ENCODE measurements around the gene ACTL7B. TPM values are rescaled to one million over a fixed set of nuclear protein-coding genes. Genes with fewer than 3 reads are reported as not detected.
"Not testable (repeated sequence)": the region's sequence is repeated elsewhere in the genome, so short reads cannot be mapped to it uniquely, and the experiment has no call there.

Gene ACTL7B
- total and polyA plus RNA-seq, 7 experiments from 2014 or later, result 0.10 to 0.29 TPM; not detected in 5

DNA sequence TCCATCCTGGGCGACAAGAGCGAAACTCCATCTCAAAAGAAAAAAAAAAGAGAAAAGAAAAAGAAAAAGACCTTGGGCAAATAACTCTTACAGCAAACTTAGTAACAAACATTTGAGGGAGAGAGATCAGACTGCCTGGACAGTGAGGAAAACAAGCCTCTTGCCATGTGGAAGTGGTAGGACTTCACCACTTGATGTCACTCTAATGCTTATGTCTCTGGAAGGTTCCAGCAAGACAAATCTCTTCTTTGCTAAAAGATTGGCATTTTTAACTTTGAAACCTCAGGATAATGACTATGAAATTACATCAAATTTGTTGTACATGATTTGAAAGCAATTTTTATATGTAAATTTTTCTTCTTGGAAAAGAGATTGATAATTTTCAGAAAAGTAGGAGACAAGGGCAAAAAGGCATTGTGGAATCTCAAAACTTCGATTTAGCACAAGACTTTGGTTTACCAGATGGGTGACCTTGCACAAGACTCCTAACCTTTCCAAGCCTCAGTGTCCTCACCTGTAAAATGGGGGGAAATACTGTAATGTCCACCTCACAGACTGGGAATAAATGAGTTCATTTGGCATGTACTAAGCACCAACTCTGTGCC lies 5.4 kb downstream of the ACTL7B start:
- no peaks in the 10 kb centered on the region for H3K36me3 Mint-ChIP-seq
- H3K27me3 ChIP-seq (ENCODE audit: control insufficient read depth in 2 of 2, insufficient read depth in 2 of 2, low read length in 2 of 2), result no peaks in the 10 kb centered on the region
- ChIA-PET POLR2A (no interaction called here), CTCF (no interaction called here)
- H3K9me3 ChIP-seq (ENCODE audit: control insufficient read depth in 2 of 3, low read length in 3 of 3), result no peaks in the 10 kb centered on the region
- peaks cover 0 to 1% (median 0%) of the 10 kb centered on the region in 7 donors for H3K4me1 Mint-ChIP-seq
- H3K27ac ChIP-seq (ENCODE audit: low read depth, low read length), result no peak overlapping the region
- no peaks in the 10 kb centered on the region for H3K9me3 Mint-ChIP-seq
- ATAC-seq (no peak), DNase-seq (no peak)
- H3K4me3 Mint-ChIP-seq, result no peak overlapping the region
- H3K36me3 ChIP-seq (ENCODE audit: control insufficient read depth in 2 of 3, insufficient read depth in 3 of 3, low read length in 3 of 3), result no peaks in the 10 kb centered on the region
- no peaks in the 10 kb centered on the region for H3K4me1 ChIP-seq (ENCODE audit: control insufficient read depth in 2 of 2, insufficient read depth in 2 of 2, low read length in 2 of 2)
- no peak overlapping the region for H3K4me3 ChIP-seq (ENCODE audit: low read length)
- intact Hi-C loops (cut with micrococcal nuclease), result loop anchor here in 1 of 2 donors (5.0 kb wide), 1 partner anchor 102 kb away; no protein-coding TSS in a partner anchor
- no peak overlapping the region for H3K27ac Mint-ChIP-seq
- peaks cover 0 to 8% (median 6%) of the 10 kb centered on the region in 5 donors for H3K27me3 Mint-ChIP-seq

DNA sequence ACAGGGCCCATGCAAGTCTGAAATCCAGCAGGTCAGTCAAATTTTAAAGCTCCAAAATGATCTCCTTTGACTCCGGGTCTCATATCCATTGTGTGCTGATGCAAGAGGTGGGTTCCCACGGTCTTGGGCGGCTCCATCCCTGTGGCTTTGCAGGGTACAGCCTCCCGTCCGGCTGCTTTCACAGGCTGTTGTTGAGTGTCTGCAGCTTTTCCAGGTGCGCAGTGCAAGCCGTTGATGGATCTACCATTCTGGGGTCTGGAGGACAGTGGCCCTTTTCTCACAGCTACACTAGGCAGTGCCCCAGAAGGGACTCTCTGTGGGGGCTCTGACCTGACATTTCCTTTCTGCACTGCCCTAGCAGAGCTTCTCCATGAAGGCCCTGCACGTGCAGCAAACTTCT lies 7.5 kb downstream of the ACTL7B start:
- CTCF ChIA-PET, result not testable (repeated sequence)

DNA sequence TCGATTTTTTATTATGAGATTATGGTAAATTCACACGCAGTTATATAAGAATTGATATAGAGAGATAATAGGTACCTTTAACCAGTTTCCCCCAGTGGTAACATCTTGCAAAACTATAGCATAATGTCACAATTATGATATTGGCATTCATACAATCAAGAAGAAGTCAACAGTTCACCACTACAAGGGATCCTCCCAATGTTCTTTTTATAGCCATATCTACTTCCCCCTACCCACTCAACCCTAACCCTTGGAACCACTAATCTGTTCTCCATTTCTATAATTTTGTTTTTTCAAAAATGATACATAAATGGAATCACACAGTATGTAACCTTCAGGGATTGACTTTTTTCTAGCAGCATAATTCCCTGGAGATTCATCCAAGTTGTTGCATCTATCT lies 9.8 kb downstream of the ACTL7B start:
- Mint-ChIP-seq H3K27ac (no peak overlapping the region), H3K27me3 (peaks cover 0 to 2% (median 0%) of the 10 kb centered on the region in 5 donors), H3K4me3 (no peak overlapping the region), H3K36me3 (no peaks in the 10 kb centered on the region), H3K9me3 (no peaks in the 10 kb centered on the region), H3K4me1 (peaks cover 10 to 15% (median 10%) of the 10 kb centered on the region in 7 donors)
- intact Hi-C loops (cut with micrococcal nuclease), result no loop called here
- H3K4me3 ChIP-seq (ENCODE audit: low read length), result no peak overlapping the region
- H3K27ac ChIP-seq (ENCODE audit: low read depth, low read length), result no peak overlapping the region
- CTCF ChIA-PET, result no interaction called here
- no peaks in the 10 kb centered on the region for H3K4me1 ChIP-seq (ENCODE audit: control insufficient read depth in 2 of 2, insufficient read depth in 2 of 2, low read length in 2 of 2)
- H3K36me3 ChIP-seq (ENCODE audit: control insufficient read depth in 2 of 3, insufficient read depth in 3 of 3, low read length in 3 of 3), result no peaks in the 10 kb centered on the region
- H3K9me3 ChIP-seq (ENCODE audit: control insufficient read depth in 2 of 3, low read length in 3 of 3), result no peaks in the 10 kb centered on the region
- POLR2A ChIA-PET, result no interaction called here
- DNase-seq (no peak), ATAC-seq (no peak)
- H3K27me3 ChIP-seq (ENCODE audit: control insufficient read depth in 2 of 2, insufficient read depth in 2 of 2, low read length in 2 of 2), result no peaks in the 10 kb centered on the region

More for the DNA sequence above, 7.5 kb downstream of the ACTL7B start:
- H3K4me1 Mint-ChIP-seq; H3K27ac ChIP-seq (ENCODE audit: low read depth, low read length); H3K27ac Mint-ChIP-seq; H3K9me3 Mint-ChIP-seq; intact Hi-C loops (cut with micrococcal nuclease); POLR2A ChIA-PET; H3K4me1 ChIP-seq (ENCODE audit: control insufficient read depth in 2 of 2, insufficient read depth in 2 of 2, low read length in 2 of 2); H3K36me3 Mint-ChIP-seq; H3K27me3 ChIP-seq (ENCODE audit: control insufficient read depth in 2 of 2, insufficient read depth in 2 of 2, low read length in 2 of 2); ATAC-seq; H3K27me3 Mint-ChIP-seq; H3K4me3 ChIP-seq (ENCODE audit: low read length); H3K9me3 ChIP-seq (ENCODE audit: control insufficient read depth in 2 of 3, low read length in 3 of 3); H3K36me3 ChIP-seq (ENCODE audit: control insufficient read depth in 2 of 3, insufficient read depth in 3 of 3, low read length in 3 of 3); DNase-seq; H3K4me3 Mint-ChIP-seq: not testable (repeated sequence)

DNA sequence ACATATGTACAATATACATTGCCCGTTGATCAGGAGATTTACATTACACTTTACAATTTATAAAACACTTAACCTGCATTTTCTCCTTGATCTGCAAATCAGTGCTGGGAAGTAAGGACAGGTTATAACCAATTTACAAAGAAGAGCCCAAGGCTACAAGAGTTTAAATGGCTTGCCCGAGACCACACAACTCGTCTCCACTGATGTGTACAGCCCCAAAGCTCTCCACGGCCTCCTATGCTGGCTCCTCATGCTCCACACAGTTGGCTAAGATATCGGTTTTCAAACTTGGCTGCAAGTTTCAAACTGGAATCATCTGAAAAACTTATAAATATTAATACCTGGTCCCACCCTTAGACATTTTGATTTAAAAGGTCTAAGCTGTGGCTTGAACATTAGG lies 10.3 kb downstream of the ACTL7B start:
- ChIA-PET POLR2A (no interaction called here), CTCF (no interaction called here)
- peaks cover 0 to 2% (median 0%) of the 10 kb centered on the region in 5 donors for H3K27me3 Mint-ChIP-seq
- H3K36me3 Mint-ChIP-seq, result no peaks in the 10 kb centered on the region
- ATAC-seq (no peak), DNase-seq (no peak)
- Histone ChIP-seq H3K27ac (ENCODE audit: low read depth, low read length) (no peak overlapping the region), H3K4me3 (ENCODE audit: low read length) (no peak overlapping the region), H3K27me3 (ENCODE audit: control insufficient read depth in 2 of 2, insufficient read depth in 2 of 2, low read length in 2 of 2) (no peaks in the 10 kb centered on the region), H3K4me1 (ENCODE audit: control insufficient read depth in 2 of 2, insufficient read depth in 2 of 2, low read length in 2 of 2) (no peaks in the 10 kb centered on the region), H3K9me3 (ENCODE audit: control insufficient read depth in 2 of 3, low read length in 3 of 3) (no peaks in the 10 kb centered on the region), H3K36me3 (ENCODE audit: control insufficient read depth in 2 of 3, insufficient read depth in 3 of 3, low read length in 3 of 3) (no peaks in the 10 kb centered on the region)
- intact Hi-C loops (cut with micrococcal nuclease), result no loop called here
- H3K27ac Mint-ChIP-seq, result no peak overlapping the region
- no peaks in the 10 kb centered on the region for H3K9me3 Mint-ChIP-seq
- peaks cover 10 to 15% (median 10%) of the 10 kb centered on the region in 7 donors for H3K4me1 Mint-ChIP-seq
- H3K4me3 Mint-ChIP-seq, result no peak overlapping the region

DNA sequence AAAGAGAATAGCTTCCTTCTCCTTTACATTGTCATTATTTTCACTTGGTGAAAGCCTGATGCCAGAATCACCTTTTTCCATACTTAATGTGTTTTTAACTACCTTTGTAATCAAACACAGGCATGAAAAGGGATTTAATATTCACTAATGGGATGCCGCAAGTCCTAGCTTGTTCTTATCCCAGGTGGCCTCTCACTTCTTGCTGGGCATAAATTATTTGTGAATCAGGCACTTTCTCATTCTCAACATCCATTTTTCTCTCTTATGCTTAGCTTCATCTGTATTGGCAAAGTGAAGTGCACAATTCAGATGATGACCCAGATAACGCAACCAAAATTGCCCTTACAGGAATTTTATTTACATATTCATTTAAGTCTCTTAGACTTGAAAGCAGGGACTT lies 10.9 kb downstream of the ACTL7B start:
- Mint-ChIP-seq H3K9me3 (no peaks in the 10 kb centered on the region), H3K27ac (no peak overlapping the region), H3K36me3 (no peaks in the 10 kb centered on the region), H3K4me3 (no peak overlapping the region), H3K27me3 (no peaks in the 10 kb centered on the region), H3K4me1 (peaks cover 10 to 15% (median 10%) of the 10 kb centered on the region in 7 donors)
- intact Hi-C loops (cut with micrococcal nuclease), result no loop called here
- ATAC-seq (no peak), DNase-seq (no peak)
- Histone ChIP-seq H3K9me3 (ENCODE audit: control insufficient read depth in 2 of 3, low read length in 3 of 3) (no peaks in the 10 kb centered on the region), H3K36me3 (ENCODE audit: control insufficient read depth in 2 of 3, insufficient read depth in 3 of 3, low read length in 3 of 3) (no peaks in the 10 kb centered on the region), H3K4me1 (ENCODE audit: control insufficient read depth in 2 of 2, insufficient read depth in 2 of 2, low read length in 2 of 2) (no peaks in the 10 kb centered on the region), H3K4me3 (ENCODE audit: low read length) (no peak overlapping the region), H3K27ac (ENCODE audit: low read depth, low read length) (no peak overlapping the region), H3K27me3 (ENCODE audit: control insufficient read depth in 2 of 2, insufficient read depth in 2 of 2, low read length in 2 of 2) (no peaks in the 10 kb centered on the region)
- CTCF ChIA-PET, result no interaction called here
- POLR2A ChIA-PET, result no interaction called here

DNA sequence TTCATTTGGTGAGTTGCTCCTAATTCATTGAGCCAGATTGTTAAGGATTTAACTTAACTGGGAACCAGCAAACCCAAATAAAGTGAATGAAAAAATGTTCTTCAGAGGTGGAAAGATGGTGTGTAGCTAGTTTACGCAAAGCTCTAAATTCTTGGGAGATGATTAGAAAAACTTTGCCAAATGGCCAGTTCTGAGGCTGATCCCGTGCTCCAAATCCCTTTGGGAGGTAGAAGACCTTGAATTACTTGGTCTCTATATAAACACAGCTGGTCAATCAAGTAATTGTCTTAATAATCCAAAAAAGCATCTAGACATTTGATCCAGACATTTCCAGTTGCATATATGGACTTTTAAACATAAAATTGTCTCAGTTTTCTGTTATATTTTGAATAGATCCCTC lies 11.4 kb downstream of the ACTL7B start:
- Mint-ChIP-seq H3K4me3 (no peak overlapping the region), H3K4me1 (peaks cover 10 to 15% (median 10%) of the 10 kb centered on the region in 7 donors), H3K36me3 (peaks cover 0 to 1% (median 0%) of the 10 kb centered on the region in 5 donors), H3K9me3 (peaks cover 0 to 3% (median 0%) of the 10 kb centered on the region in 11 donors), H3K27me3 (no peaks in the 10 kb centered on the region), H3K27ac (no peak overlapping the region)
- intact Hi-C loops (cut with micrococcal nuclease), result no loop called here
- H3K27me3 ChIP-seq (ENCODE audit: control insufficient read depth in 2 of 2, insufficient read depth in 2 of 2, low read length in 2 of 2), result no peaks in the 10 kb centered on the region
- no peak overlapping the region for H3K27ac ChIP-seq (ENCODE audit: low read depth, low read length)
- no peak for ATAC-seq
- H3K9me3 ChIP-seq (ENCODE audit: control insufficient read depth in 2 of 3, low read length in 3 of 3), result no peaks in the 10 kb centered on the region
- no peak overlapping the region for H3K4me3 ChIP-seq (ENCODE audit: low read length)
- CTCF ChIA-PET, result no interaction called here
- H3K36me3 ChIP-seq (ENCODE audit: control insufficient read depth in 2 of 3, insufficient read depth in 3 of 3, low read length in 3 of 3), result no peaks in the 10 kb centered on the region
- POLR2A ChIA-PET, result no interaction called here
- DNase-seq, result no peak
- H3K4me1 ChIP-seq (ENCODE audit: control insufficient read depth in 2 of 2, insufficient read depth in 2 of 2, low read length in 2 of 2), result no peaks in the 10 kb centered on the region

DNA sequence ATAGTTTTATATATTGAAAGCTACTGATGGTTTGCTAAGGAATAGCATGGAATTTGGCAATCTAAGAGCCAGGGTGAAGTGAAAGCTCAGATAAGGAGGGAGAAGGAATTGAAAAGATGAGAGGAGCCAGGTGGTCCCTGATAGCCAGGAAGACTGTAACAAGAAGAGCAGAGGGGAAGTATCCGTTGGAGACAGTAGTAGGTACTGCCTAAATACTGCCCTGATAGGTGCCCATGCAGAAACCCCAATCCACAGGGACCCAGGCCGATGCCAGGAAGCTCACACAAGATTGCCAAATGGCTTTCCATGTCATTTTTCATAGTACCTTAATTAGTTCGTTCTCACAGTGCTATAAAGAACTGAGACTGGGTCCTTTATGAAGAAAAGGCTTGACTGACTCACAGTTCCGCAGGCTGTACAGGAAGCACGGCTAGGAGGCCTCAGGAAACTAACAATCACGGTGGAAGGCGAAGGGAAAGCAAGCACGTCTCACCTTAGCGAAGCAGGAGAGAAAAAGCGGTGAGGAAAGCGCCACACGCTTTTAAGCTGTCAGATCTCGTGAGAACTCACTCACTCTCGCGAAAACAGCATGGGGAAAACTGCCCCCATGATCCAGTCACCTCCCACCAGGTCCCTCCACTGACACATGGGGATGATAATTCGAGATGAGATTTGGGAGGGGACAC lies 13.0 kb downstream of the ACTL7B start:
- DNase-seq (peak in 3 of 9 donors; percentile 4 to 18 (median 12)), ATAC-seq (peak; percentile 48)
- H3K4me1 Mint-ChIP-seq, result peaks cover 10 to 15% (median 10%) of the 10 kb centered on the region in 7 donors
- H3K4me1 ChIP-seq (ENCODE audit: control insufficient read depth in 2 of 2, insufficient read depth in 2 of 2, low read length in 2 of 2), result no peaks in the 10 kb centered on the region
- peaks cover 0 to 3% (median 0%) of the 10 kb centered on the region in 11 donors for H3K9me3 Mint-ChIP-seq
- no peaks in the 10 kb centered on the region for H3K27me3 Mint-ChIP-seq
- H3K4me3 ChIP-seq (ENCODE audit: low read length), result peak overlapping the region; percentile 24
- H3K4me3 Mint-ChIP-seq, result peak overlapping the region; percentile 15 to 81 (median 69)
- H3K36me3 Mint-ChIP-seq, result peaks cover 0 to 1% (median 0%) of the 10 kb centered on the region in 5 donors
- peak overlapping the region in 8 of 9 donors; percentile 37 to 82 (median 65) for H3K27ac Mint-ChIP-seq
- intact Hi-C loops (cut with micrococcal nuclease), result no loop called here
- H3K9me3 ChIP-seq (ENCODE audit: control insufficient read depth in 2 of 3, low read length in 3 of 3), result peaks cover 0 to 3% (median 0%) of the 10 kb centered on the region in 3 experiments
- POLR2A ChIA-PET, result no interaction called here
- CTCF ChIA-PET, result no interaction called here
- no peaks in the 10 kb centered on the region for H3K36me3 ChIP-seq (ENCODE audit: control insufficient read depth in 2 of 3, insufficient read depth in 3 of 3, low read length in 3 of 3)
- no peaks in the 10 kb centered on the region for H3K27me3 ChIP-seq (ENCODE audit: control insufficient read depth in 2 of 2, insufficient read depth in 2 of 2, low read length in 2 of 2)
- no peak overlapping the region for H3K27ac ChIP-seq (ENCODE audit: low read depth, low read length)

All from naive thymus-derived CD4-positive, alpha-beta T cell (primary cell).